PFSK-1 (cell line): Measurements from ENCODE around the gene TMEM240.

ENCODE experiments used
- FOXP2 ChIP-seq: optimal IDR thresholded peaks from 2 replicates; pipeline ENCODE3; 2011; ENCODE audit warnings: borderline replicate concordance, control low read depth, inconsistent platforms; ENCODE audit not compliant: insufficient read depth; ENCODE audit errors: extremely low read length, extremely low read depth
- POLR2AphosphoS5 ChIP-seq: IDR thresholded peaks from 2 replicates; pipeline ENCODE4 v1.6.1; 2012; ENCODE audit warnings: low read depth, mild to moderate bottlenecking, control low read depth, low read length, moderate library complexity
- SIN3A ChIP-seq: IDR thresholded peaks from 2 replicates; pipeline ENCODE4 v1.6.1; 2012; ENCODE audit warnings: mild to moderate bottlenecking, low read length, moderate library complexity, borderline replicate concordance; ENCODE audit not compliant: insufficient read depth
- TAF1 ChIP-seq: IDR thresholded peaks from 2 replicates; pipeline ENCODE4 v1.6.1; 2012; ENCODE audit warnings: low read length, control low read depth, borderline replicate concordance; ENCODE audit not compliant: insufficient read depth
- TF ChIP-seq, protein P1 (sequence below), 2 experiments: IDR thresholded peaks; 2 replicates each; pipeline versions ENCODE4 v1.6.1 to v1.8.0; 2011 to 2012; ENCODE audit warnings: low read depth in 2 of 2, low read length in 2 of 2, control low read depth in 1 of 2, inconsistent platforms in 1 of 2, mild to moderate bottlenecking in 1 of 2, moderate library complexity in 1 of 2; ENCODE audit not compliant: insufficient read depth in 1 of 2

Gene TMEM240

GRCh38 chr1:1556505-1556904, 16.1 kb upstream of the TMEM240 start:
- TF ChIP-seq SIN3A: no peak
- TF ChIP-seq TAF1: no peak
- TF ChIP-seq FOXP2: no peak
- TF ChIP-seq POLR2AphosphoS5: no peak
- TF ChIP-seq, protein P1, sequence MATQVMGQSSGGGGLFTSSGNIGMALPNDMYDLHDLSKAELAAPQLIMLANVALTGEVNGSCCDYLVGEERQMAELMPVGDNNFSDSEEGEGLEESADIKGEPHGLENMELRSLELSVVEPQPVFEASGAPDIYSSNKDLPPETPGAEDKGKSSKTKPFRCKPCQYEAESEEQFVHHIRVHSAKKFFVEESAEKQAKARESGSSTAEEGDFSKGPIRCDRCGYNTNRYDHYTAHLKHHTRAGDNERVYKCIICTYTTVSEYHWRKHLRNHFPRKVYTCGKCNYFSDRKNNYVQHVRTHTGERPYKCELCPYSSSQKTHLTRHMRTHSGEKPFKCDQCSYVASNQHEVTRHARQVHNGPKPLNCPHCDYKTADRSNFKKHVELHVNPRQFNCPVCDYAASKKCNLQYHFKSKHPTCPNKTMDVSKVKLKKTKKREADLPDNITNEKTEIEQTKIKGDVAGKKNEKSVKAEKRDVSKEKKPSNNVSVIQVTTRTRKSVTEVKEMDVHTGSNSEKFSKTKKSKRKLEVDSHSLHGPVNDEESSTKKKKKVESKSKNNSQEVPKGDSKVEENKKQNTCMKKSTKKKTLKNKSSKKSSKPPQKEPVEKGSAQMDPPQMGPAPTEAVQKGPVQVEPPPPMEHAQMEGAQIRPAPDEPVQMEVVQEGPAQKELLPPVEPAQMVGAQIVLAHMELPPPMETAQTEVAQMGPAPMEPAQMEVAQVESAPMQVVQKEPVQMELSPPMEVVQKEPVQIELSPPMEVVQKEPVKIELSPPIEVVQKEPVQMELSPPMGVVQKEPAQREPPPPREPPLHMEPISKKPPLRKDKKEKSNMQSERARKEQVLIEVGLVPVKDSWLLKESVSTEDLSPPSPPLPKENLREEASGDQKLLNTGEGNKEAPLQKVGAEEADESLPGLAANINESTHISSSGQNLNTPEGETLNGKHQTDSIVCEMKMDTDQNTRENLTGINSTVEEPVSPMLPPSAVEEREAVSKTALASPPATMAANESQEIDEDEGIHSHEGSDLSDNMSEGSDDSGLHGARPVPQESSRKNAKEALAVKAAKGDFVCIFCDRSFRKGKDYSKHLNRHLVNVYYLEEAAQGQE (IDR thresholded peaks at IDR 0.05; ENCODE audit: insufficient read depth in 1 of 2, low read depth in 2 of 2, low read length in 2 of 2): no peak

GRCh38 chr1:1554926-1555915, 14.8 kb upstream of the TMEM240 start:
- TF ChIP-seq POLR2AphosphoS5 (peak; percentile 39; the same call in 1 of the 2 replicates), SIN3A (peak; percentile 41; the same call in 1 of the 2 replicates), FOXP2 (peak; percentile 49), TAF1 (no peak)
- TF ChIP-seq, protein P1 (IDR thresholded peaks at IDR 0.05; ENCODE audit: insufficient read depth in 1 of 2, low read depth in 2 of 2, low read length in 2 of 2): no peak

DNA sequence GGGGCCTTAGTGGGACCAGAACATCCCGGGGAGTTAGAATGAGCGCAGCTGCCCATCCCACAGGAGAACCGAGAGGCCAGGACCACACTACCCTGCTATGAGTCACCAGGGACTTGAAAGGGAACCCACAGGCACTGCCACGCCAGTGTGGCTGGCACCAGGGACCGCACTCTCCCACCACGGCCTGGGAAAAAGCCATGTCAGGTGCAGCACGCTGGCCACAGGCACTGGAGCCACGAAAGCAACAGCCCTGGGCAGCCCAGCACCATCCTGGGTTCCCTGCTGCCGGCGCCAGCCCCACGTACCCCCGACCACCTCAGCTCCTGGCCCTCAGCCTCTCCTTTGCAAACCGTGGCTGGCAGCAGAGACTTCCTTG, 14.1 kb upstream of the TMEM240 start:
- no peak for TF ChIP-seq POLR2AphosphoS5
- TF ChIP-seq, protein P1 (IDR thresholded peaks at IDR 0.05; ENCODE audit: insufficient read depth in 1 of 2, low read depth in 2 of 2, low read length in 2 of 2): no peak
- no peak for TF ChIP-seq FOXP2
- TF ChIP-seq SIN3A: no peak
- no peak for TF ChIP-seq TAF1

DNA sequence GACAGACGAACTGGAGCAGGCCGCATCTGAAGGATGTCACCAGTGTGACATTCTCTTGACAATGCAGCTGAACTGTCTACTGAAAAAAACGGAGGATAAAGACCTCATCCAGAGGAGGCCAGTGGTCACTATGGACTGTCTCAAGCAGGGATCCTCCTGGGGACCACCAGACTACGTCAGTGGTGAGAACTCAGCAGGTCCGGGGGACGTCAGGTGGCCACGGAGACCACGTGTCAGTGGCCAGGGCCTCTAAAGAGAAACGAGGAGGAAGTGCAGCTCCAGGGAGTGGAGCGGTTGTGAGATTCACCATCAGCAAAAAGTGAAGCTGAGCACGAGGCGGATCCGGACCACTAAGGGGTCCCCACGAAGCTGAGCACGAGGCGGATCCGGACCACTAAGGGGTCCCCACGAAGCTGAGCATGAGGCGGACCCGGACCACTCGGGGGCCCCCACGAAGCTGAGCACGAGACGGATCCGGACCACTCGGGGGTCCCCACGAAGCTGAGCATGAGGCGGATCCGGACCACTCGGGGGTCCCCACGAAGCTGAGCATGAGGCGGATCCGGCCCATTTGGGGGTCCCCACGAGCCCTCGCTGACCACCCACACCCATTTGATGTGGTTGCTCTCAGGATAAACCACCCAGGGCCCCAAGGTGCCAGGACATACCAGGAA, 13.5 kb upstream of the TMEM240 start:
- TF ChIP-seq FOXP2: no peak
- TF ChIP-seq POLR2AphosphoS5: no peak
- no peak for TF ChIP-seq TAF1
- TF ChIP-seq SIN3A: no peak
- TF ChIP-seq, protein P1 (IDR thresholded peaks at IDR 0.05; ENCODE audit: insufficient read depth in 1 of 2, low read depth in 2 of 2, low read length in 2 of 2): no peak
